ENCODE measurements around the gene LRIG1.

The LRIG1 gene

GRCh38 chr3:66399529-66400232 is 101.1 kb downstream of the LRIG1 start:
- TF ChIP-seq SIN3A (IDR thresholded peaks at IDR 0.05; ENCODE audit: borderline replicate concordance, insufficient read depth, low read length) (no peak), TAF1 (IDR thresholded peaks at IDR 0.05; ENCODE audit: borderline replicate concordance, insufficient read depth, low read length) (no peak), POLR2AphosphoS5 (IDR thresholded peaks at IDR 0.05; ENCODE audit: low read depth, low read length) (no peak), REST (IDR thresholded peaks at IDR 0.05; ENCODE audit: insufficient read depth in 1 of 2, low read depth in 2 of 2, low read length in 2 of 2) (no peak), FOXP2 (optimal IDR thresholded peaks at IDR 0.05; ENCODE audit: borderline replicate concordance, extremely low read depth, extremely low read length, insufficient read depth) (no peak)

DNA sequence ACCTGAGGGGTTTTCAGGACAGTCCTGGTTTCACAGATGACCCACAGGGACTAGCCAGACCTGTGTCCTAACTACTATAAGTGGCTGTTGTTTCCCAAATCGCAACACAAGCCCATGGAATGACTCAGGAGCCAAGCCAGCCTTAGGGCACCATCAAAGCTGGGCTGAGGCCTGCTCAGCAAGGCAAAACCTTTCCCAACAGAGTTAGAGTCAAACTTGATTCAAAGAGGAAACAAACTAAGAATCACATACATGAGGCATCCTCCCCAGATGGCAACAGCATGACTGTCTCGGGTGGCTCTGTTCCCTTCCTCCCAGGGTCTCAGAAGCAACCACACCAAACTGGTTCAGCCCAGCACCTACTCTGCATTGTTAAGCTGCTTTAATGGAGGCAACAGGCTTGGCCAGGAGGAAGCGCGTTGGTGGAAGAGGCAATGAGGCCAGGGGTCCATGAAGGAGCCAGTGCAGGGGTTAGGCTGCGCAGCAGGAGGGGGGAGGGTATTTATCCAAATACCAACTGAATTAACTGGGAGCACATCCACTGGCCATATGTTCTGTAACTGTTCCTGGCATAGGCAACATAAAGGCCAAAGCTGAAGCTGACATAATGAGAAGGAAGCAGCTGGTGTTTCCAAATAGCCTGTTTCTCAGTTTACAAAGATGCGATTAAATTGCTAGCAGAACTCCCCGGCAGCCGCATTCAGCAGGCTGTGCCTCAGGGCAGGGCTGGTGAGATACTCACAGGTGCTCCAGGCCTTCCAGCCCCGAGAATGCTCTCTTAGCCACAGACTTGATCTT is 102.4 kb downstream of the LRIG1 start:
- no peak for TF ChIP-seq SIN3A (IDR thresholded peaks at IDR 0.05; ENCODE audit: borderline replicate concordance, insufficient read depth, low read length)
- TF ChIP-seq REST (IDR thresholded peaks at IDR 0.05; ENCODE audit: insufficient read depth in 1 of 2, low read depth in 2 of 2, low read length in 2 of 2) = no peak
- TF ChIP-seq FOXP2 (optimal IDR thresholded peaks at IDR 0.05; ENCODE audit: borderline replicate concordance, extremely low read depth, extremely low read length, insufficient read depth) = no peak
- TF ChIP-seq POLR2AphosphoS5 (IDR thresholded peaks at IDR 0.05; ENCODE audit: low read depth, low read length) = no peak
- TF ChIP-seq TAF1 (IDR thresholded peaks at IDR 0.05; ENCODE audit: borderline replicate concordance, insufficient read depth, low read length) = no peak

DNA sequence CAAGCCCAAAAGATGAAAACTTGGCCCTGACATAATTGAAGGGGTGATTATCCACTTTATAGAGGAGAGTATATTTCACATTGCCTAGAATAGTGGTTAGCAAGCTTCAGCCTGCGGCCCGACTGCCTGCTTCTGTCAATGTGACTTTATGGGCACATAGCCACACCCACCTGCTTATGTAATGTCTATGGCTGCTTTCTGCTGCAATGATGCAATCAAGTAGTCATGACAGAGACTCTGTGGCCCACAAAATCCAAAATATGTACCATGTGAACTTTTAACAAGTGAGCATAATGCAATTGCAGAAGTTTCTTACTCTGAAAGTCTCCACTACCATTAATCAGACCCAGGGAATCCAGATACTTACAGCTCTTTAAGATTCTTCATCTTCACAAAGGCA is 103.1 kb downstream of the LRIG1 start:
- TF ChIP-seq FOXP2 (optimal IDR thresholded peaks at IDR 0.05; ENCODE audit: borderline replicate concordance, extremely low read depth, extremely low read length, insufficient read depth) (no peak), TAF1 (IDR thresholded peaks at IDR 0.05; ENCODE audit: borderline replicate concordance, insufficient read depth, low read length) (no peak), POLR2AphosphoS5 (IDR thresholded peaks at IDR 0.05; ENCODE audit: low read depth, low read length) (no peak), SIN3A (IDR thresholded peaks at IDR 0.05; ENCODE audit: borderline replicate concordance, insufficient read depth, low read length) (no peak), REST (IDR thresholded peaks at IDR 0.05; ENCODE audit: insufficient read depth in 1 of 2, low read depth in 2 of 2, low read length in 2 of 2) (no peak)

GRCh38 chr3:66396888-66397287 is 103.9 kb downstream of the LRIG1 start:
- TF ChIP-seq FOXP2 (optimal IDR thresholded peaks at IDR 0.05; ENCODE audit: borderline replicate concordance, extremely low read depth, extremely low read length, insufficient read depth) (no peak), POLR2AphosphoS5 (IDR thresholded peaks at IDR 0.05; ENCODE audit: low read depth, low read length) (no peak), SIN3A (IDR thresholded peaks at IDR 0.05; ENCODE audit: borderline replicate concordance, insufficient read depth, low read length) (no peak), TAF1 (IDR thresholded peaks at IDR 0.05; ENCODE audit: borderline replicate concordance, insufficient read depth, low read length) (no peak), REST (IDR thresholded peaks at IDR 0.05; ENCODE audit: insufficient read depth in 1 of 2, low read depth in 2 of 2, low read length in 2 of 2) (no peak)

Data from PFSK-1 (cell line).